Endometrial microvascular endothelial cells (primary cell): ENCODE data around the gene CD80. TPM values are rescaled to one million over a fixed set of nuclear protein-coding genes. Genes with fewer than 3 reads are reported as not detected.
"Not testable (repeated sequence)": the region's sequence is repeated elsewhere in the genome, so short reads cannot be mapped to it uniquely, and the experiment has no call there.

ENCODE experiments used
- in situ Hi-C: cut with HindIII; loops from 2 replicates; pipeline ENCODE4 v1.10.0; 2017; ENCODE audit warnings: low sequenced_read_pairs, low pct_unique_long_range_greater_than_20kb; ENCODE audit errors: inconsistent ontology term
- total RNA-seq: library from RNA; depleted of rRNA; stranded (reverse); fragments of >200 nt; gene quantifications from one replicate; pipeline ENCODE4 v1.2.3, GENCODE V29; 2015; ENCODE audit errors: inconsistent ontology term

Gene CD80
- not detected for total RNA-seq

GRCh38 chr3:119559441-119559963 lies at the start of gene CD80:
Gene CD80 (minus strand): TSS chr3:119559614. CDS start chr3:119557728, 1,886 bp downstream.
- in situ Hi-C loops: no loop called here

DNA sequence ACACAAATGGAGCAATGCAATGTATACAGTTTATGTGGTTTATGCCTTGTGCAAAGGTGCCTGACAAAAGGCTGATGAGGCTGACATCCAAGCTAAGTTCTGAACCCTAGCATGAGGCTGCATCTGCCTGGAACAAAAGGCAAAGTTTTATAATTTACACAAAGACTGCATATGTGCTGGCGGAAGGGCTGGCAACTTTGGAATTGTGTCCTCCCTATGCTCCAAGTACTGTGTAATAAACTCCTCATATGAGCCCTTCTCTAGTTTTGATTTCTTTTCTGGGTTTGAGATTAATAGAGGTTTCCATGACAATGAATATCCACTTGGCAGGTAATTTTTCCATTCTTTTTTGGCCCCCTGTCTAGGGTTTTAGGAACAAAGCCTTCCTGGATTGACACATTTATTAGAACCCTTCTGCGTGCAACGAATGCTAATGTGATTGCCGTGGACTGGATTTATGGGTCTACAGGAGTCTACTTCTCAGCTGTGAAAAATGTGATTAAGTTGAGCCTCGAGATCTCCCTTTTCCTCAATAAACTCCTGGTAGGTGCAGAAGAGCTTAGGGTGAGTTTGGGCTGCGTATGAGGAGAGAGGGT lies 49.1 kb upstream of the CD80 start:
- in situ Hi-C loops: no loop called here

DNA sequence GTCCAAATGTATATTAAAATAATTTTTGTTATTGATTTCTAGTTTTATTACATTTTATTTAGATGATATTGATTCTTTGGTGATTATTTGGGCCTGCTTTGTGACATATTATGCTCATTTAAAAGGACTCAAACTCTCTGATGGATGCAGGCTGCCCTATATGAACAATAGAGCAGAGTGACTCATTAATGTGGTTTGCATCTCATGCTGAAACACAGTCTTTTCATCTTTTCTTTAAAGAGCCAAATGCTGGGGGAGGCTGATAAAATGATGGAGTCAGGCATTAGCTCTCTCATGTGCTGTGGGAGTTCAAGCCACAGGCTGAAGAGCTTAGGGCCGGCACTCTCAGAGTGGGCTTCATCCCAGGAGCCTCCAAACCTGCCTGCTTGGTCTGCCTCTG lies 45.5 kb upstream of the CD80 start:
- in situ Hi-C loops: no loop called here

- in situ Hi-C loops: no loop called here
Observed at GRCh38 chr3:119602676-119603075, 43.3 kb upstream of the CD80 start.

- in situ Hi-C loops: no loop called here
Observed at GRCh38 chr3:119601154-119601553, 41.7 kb upstream of the CD80 start.

GRCh38 chr3:119600732-119601131 lies 41.3 kb upstream of the CD80 start:
- in situ Hi-C loops: no loop called here

GRCh38 chr3:119599558-119600174 lies 40.3 kb upstream of the CD80 start:
- in situ Hi-C loops: no loop called here

GRCh38 chr3:119598410-119599098 lies 39.1 kb upstream of the CD80 start:
- in situ Hi-C loops: no loop called here

DNA sequence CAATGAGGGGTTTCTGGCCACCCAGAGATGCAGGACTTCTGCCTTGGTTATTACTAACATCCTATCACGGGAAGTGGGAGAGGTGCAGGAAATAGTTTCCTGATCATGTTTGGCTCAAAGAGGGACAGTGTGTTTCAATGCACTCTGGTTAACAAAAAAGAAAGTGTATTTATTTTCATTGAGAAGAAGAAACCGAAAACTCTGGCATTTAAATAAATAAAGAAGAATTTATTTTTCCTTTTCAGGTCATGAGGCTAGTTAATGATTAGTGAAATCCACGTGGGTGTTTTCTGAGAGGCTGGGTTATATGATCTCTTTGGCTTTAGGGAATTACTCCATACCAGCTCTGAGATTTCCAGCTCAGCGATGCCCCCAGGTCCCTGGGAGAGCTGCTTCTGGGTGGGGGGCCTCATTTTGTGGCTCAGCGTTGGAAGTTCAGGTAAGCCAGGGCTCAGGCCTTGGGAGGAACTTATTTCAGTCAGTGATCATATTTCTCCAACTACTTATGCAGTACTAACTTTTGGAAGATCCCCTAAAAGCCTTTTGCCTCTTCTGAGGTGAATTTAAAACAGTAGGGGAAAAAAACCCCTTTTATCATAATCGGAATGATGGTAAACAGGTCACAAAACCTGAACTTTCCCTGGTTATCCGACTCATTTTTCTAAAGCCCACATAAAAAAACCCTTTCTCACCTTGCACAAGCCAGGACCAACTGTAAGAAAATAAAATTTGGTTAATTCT lies 38.3 kb upstream of the CD80 start, which contains the start of gene PLA1A:
Gene PLA1A (plus strand): TSS at position 338 of the 741 bp plus-strand sequence. CDS start 29 bp downstream, at position 367.
- in situ Hi-C loops: no loop called here

GRCh38 chr3:119596398-119596797 lies 37.0 kb upstream of the CD80 start:
- in situ Hi-C loops: no loop called here

- in situ Hi-C loops: no loop called here
Observed at GRCh38 chr3:119595639-119596334, 36.4 kb upstream of the CD80 start.

DNA sequence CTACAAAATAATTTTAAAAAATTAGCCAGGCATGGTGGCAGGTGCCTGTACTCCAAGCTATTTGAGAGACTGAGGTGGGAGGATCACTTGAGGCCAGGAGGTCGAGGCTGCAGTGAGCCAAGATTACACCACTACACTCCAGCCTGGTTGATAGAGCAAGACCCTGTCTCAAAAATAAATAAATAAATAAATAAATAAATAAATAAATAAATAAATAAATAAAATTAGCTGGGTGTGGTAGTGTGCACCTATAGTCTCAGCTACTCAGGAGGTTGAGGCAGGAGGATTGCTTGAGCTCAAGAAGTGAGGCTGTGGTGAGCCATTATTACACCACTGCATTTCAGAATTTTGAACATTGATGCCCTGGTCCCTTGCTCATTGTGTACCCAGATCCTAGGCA lies 35.5 kb upstream of the CD80 start:
- in situ Hi-C loops: not testable (repeated sequence)

DNA sequence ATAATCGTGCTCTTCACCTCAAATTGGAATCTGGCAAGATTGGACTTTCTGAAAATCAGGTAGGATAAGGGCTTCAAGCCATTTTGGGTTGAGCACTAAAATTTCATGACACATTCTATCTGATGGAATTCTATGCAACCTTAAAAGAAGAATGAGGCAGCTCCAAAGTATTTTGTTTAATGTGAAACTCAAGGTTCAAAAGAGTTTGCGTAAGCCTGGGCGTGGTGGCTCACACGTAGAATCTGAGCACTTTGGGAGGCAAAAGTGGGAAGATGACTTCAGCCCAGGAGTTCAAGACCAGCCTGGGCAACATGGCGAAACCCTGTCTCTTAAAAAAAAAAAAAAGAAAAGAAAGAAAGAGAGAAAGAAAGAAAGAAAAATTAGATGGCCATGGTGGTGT lies 34.7 kb upstream of the CD80 start:
- in situ Hi-C loops: no loop called here

DNA sequence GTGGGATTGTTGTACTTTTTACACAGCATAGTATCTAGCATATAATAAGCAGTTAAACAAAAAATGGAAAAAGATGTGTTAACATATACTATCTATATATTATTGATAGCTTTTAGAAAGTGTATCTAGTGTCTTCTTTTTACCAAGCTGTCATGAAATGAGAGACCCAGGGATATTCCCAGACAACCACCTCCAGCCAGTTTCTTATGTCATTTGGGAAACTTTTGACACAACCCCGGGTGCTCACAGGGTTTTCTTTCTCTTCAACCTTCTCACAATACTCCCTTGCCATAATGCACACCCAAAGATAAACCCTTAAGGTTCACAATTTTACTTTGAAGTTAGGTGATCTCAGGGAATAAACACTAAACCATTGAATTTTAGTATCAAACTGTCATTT lies 33.4 kb upstream of the CD80 start:
- in situ Hi-C loops: no loop called here

DNA sequence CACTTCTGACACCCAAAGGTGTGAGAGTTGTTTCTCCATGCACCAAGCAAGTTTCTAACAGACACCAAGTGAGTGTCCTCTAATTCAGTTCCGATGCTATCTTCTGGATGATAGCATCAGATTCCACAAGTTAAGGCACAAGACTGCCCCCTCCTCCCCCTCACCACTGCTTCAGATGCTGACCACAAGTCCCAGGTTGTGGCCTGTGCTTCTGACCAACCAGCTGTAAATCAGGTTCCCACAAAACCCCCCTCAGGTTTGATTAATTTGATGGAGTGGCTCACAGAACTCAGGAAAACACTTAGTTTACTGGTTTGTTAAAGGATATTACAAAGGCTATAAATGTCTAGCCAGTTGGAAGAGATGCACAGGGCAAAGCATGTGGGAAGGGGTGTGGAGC lies 31.3 kb upstream of the CD80 start:
- in situ Hi-C loops: no loop called here

DNA sequence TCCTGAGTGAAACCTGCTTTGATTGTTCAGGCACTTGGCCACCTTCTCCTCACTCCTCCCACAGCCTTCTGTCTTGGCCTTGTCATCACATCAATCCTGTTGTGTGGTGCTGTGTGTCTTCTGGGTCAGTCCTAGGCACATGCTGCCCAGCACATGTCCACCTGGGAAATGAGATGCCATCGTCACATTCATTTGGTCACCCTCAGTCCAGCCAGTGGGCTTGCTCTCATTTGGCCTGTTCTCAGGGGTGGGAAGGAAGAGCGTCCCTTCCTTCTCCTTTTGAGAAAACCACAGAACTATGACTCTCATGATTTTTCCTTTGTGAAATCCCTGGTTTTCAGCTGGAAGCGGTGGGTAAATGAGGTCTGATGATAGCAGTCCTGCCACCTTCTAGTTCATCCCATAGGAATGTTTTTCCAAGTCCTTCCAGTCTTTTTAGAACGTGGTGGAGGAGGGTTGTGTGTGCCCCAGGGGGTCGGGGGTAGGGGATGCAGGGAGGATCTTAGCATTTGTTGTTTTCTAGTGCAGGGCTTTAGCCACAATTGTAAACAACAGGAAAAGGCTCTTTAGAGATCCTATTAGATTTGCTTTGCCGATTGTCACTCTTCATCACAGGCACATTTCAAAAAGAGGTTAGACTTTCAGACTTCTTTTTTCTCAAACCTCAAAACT lies 29.8 kb upstream of the CD80 start:
- in situ Hi-C loops: no loop called here

- in situ Hi-C loops: no loop called here
Observed at GRCh38 chr3:119588112-119588511, 28.7 kb upstream of the CD80 start.

DNA sequence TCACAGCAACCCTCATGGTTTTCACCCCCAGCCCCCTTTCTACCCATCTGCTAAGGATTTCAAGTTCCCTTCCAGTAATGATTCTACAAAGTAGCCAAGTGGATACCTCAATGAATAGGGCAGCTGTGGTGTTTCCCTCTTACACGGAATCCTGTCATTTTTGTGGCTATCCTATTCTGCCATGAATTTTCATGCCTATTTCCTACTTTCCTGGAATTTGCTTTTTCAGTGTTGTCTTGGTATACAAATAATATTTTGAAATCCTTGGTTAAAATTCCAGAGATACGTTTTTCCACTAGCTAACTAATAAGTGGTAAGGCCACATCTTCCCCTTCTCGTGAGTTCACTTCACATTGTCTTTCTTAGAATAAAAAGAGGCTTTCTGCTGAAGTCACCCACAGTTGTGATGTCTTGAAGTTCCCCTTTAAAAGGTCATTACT lies 27.3 kb upstream of the CD80 start:
- in situ Hi-C loops: no loop called here
